GM12875 (cell line): ENCODE data around the gene PPP2R5B.

Source experiments
- H3K4me3 ChIP-seq: one replicate; pipeline ENCODE4 v1.5.1; 2011; ENCODE audit warnings: low read depth, low read length, control low read depth
- TF ChIP-seq, protein P1 (sequence below): IDR thresholded peaks from 2 replicates; pipeline ENCODE4 v1.5.1; 2011; ENCODE audit warnings: low read depth, mild to moderate bottlenecking, control low read depth, inconsistent platforms, low read length, moderate library complexity, borderline replicate concordance; ENCODE audit not compliant: insufficient read depth

The PPP2R5B gene

DNA sequence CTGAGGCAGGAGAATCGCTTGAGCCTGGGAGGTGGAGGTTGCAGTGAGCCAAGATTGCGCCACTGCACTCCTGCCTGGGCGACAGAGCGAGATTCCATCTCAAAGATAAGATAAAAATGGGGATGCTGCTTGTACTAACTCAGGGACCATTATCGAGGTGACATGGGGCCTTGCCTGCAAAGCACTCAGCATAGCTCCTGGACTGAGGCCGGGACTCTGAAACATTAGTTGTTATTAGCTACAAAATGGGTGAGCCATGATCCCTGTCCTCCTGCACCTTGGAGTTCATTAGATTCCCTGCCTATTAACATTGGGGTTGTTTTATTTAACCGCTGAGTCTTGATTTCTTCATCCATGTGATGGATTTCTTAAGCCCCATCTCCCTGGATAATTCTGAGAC lies 5.1 kb downstream of the PPP2R5B start:
- TF ChIP-seq, protein P1, sequence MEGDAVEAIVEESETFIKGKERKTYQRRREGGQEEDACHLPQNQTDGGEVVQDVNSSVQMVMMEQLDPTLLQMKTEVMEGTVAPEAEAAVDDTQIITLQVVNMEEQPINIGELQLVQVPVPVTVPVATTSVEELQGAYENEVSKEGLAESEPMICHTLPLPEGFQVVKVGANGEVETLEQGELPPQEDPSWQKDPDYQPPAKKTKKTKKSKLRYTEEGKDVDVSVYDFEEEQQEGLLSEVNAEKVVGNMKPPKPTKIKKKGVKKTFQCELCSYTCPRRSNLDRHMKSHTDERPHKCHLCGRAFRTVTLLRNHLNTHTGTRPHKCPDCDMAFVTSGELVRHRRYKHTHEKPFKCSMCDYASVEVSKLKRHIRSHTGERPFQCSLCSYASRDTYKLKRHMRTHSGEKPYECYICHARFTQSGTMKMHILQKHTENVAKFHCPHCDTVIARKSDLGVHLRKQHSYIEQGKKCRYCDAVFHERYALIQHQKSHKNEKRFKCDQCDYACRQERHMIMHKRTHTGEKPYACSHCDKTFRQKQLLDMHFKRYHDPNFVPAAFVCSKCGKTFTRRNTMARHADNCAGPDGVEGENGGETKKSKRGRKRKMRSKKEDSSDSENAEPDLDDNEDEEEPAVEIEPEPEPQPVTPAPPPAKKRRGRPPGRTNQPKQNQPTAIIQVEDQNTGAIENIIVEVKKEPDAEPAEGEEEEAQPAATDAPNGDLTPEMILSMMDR: no peak
- H3K4me3 ChIP-seq: no peak overlapping the region

DNA sequence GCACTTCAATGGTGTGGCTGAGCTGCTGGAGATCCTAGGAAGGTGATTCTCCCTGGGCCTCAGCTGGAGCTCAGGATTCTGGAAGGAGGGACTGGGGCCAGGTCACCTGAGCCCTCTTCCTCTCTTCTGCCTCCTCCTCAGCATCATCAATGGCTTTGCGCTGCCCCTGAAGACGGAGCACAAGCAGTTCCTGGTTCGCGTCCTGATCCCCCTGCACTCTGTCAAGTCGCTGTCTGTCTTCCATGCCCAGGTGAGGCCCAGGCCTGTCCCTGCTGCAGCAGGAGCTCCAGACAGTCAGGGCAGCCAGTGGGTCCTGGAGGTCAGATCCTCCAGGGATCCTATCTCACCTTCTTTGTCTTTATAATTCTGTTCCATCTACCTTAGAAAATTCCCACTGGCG lies 5.9 kb downstream of the PPP2R5B start:
- TF ChIP-seq, protein P1: no peak
- H3K4me3 ChIP-seq: no peak overlapping the region

DNA sequence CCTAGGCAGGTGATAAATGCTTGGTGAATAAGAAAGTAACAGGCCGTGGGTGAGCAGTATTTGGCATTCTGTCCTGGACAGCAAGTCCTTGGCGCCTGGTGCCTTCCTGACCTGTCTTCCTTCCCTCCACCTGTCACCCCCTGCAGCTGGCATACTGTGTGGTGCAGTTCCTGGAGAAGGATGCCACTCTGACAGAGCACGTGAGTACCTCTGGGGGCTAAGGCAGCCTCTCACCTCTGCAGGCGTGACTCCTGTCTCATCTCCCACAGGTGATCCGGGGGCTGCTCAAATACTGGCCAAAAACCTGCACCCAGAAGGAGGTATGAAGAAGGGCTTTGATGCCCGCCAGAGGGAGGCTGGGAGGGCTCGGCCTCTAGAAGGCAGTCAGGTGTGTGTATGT lies 6.8 kb downstream of the PPP2R5B start:
- TF ChIP-seq, protein P1: no peak
- H3K4me3 ChIP-seq: no peak overlapping the region

DNA sequence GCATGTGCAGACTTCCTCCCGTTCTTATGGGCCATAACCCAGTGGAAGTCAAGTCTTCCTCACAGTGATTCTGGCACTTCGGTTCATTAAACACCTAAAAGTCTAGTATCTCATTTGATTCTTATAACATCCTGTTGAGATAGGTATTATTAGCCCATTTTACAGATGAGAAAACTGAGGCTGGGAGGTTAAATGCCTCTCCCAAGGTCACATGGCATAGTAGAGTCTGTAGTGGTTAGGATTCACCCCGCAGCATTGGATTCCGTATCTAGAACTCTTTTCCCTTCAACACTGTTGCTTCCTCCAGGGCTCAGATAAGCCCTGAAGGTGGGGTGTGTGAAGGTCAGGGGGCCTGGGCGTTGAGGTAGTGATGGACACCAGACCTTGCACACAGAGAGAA lies 7.8 kb downstream of the PPP2R5B start:
- TF ChIP-seq, protein P1: no peak
- no peak overlapping the region for H3K4me3 ChIP-seq

DNA sequence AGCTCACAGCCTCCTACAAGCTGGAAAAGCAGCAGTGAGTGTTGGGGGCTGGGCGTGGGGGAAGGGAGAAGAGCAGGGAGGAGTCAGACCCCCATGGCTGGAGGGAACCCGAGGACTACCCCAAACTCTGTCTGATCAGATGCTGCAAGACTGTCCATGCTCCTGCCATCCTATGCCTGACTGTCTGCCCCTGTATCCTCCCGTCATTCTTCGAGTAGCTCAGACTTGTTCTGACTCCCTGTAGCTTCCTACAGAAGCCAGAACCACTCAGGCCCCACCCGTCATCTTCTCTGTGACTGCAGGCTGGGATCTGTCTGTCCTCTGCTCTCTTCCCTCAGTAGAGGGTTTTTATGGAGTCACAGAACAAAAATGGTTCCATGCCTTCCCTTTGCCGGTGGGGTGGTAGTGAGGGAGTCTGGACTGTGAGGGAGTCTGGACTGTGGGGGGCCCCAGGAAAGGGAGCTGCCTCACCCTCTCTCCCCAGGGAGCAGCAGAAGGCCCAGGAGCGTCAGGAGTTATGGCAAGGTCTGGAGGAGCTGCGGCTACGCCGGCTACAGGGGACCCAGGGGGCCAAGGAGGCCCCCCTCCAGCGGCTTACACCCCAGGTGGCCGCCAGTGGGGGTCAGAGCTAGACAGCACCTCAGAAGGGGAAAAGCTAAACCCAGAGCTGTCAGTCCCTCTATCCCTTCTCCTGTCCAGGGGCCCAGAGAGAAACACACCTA lies 8.9 kb downstream of the PPP2R5B start:
- no peak overlapping the region for H3K4me3 ChIP-seq
- TF ChIP-seq, protein P1: no peak

DNA sequence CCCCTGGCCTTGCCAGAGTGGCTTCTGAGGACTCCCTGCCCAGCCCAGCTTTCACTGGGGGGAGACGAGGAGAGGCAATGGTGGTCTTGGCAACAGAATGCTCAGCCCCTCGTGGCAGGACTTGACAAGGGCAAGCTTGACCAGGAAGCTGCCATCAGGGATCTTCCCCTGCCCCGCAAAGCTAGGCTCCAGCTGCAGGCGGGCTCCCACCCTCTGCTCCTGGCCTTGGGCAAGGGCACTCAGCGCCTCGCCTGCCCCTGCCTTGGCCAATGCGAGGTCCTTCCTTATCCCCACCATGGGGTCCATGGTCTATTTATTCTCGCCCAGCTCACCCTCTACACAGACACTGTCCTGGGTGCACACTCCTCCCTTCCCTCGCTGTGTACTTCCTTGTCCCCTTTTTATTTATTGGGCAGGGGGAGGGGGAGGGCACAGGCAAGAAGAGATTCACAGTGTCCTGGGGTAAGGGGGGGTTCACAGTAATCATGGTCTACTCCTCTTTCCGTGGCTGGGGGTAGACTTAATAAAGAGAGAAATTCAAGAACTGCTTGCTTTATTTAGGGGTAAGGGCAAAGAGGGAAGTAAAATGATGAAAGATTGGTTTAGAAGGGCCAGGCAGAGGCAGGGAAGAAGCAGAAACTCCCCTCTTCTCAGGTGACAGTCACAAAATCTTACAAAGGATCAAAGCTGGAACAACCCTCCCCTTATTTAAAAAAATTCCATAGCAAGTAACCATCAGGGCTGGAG lies 9.6 kb downstream of the PPP2R5B start:
- no peak overlapping the region for H3K4me3 ChIP-seq
- TF ChIP-seq, protein P1: no peak
